K562 (cell line): Measurements from ENCODE around the gene NMRAL1. TPM values are rescaled to one million over a fixed set of nuclear protein-coding genes. Genes with fewer than 3 reads are reported as not detected.

Source experiments
- CC2D1A ChIP-seq: fragments of 450-650 bp; IDR thresholded peaks from 2 replicates; pipeline ENCODE4 v1.6.1; 2017; ENCODE audit warnings: mild to moderate bottlenecking
- HEY1 ChIP-seq: fragments of 250-450 bp; sonication (Bioruptor Pico); IDR thresholded peaks from 2 replicates; pipeline ENCODE4 v1.5.0; 2020; ENCODE audit warnings: mild to moderate bottlenecking, moderate library complexity, borderline replicate concordance
- RHOXF2B ChIP-seq: fragments of 250-450 bp; sonication (Bioruptor Pico); conservative IDR thresholded peaks from 2 replicates; pipeline ENCODE4 v1.5.1; 2021
- SMC3 ChIP-seq: conservative IDR thresholded peaks from 2 replicates; pipeline ENCODE4 v1.6.1; 2011; ENCODE audit warnings: low read depth, low read length, improper control_type of control experiment; ENCODE audit not compliant: insufficient read depth
- ZBTB7A ChIP-seq: IDR thresholded peaks from 2 replicates; pipeline ENCODE4 v1.6.1; 2011; ENCODE audit warnings: low read depth, mild to moderate bottlenecking, low read length, moderate library complexity, borderline replicate concordance; ENCODE audit not compliant: control insufficient read depth
- ZNF384 ChIP-seq: IDR thresholded peaks from 2 replicates; pipeline ENCODE4 v1.6.1; 2012; ENCODE audit warnings: low read depth, low read length, improper control_type of control experiment
- polyA plus RNA-seq, 8 experiments: library from polyadenylated mRNA; depleted of rRNA in 4 of 8; stranded (reverse) in 5 of 8; unstranded in 3 of 8; fragments of >200 nt; fragmentation: Nextera tagmentation in 2 of 8; fragmentation: Illumina TruSeq in 1 of 8; extraction: Ambion mirVana in 2 of 8; extraction: Trizol in 1 of 8; gene quantifications; 2 replicates each; pipeline versions ENCODE4 v1.2.1 to v1.2.3, GENCODE V29; 2011 to 2014; ENCODE audit warnings: inconsistent platforms in 1 of 8, missing spikeins in 1 of 8
- total RNA-seq, 7 experiments: library from RNA; depleted of rRNA in 6 of 7; stranded (reverse); fragments of >200 nt in 6 of 7; fragmentation: Illumina TruSeq in 2 of 7; extraction: Trizol in 2 of 7; gene quantifications; 2 replicates each; pipeline versions ENCODE4 v1.2.1 to v1.2.3, GENCODE V29; 2011 to 2021; ENCODE audit warnings: low replicate concordance in 1 of 7
- TF ChIP-seq, protein P1 (sequence below), 2 experiments: fragments of 450-650 bp; IDR thresholded peaks; 2 replicates each; pipeline ENCODE4 v1.6.1; 2016; ENCODE audit warnings: mild to moderate bottlenecking in 2 of 2, borderline replicate concordance in 1 of 2, low read depth in 1 of 2, moderate library complexity in 1 of 2
- TF ChIP-seq, protein P2 (sequence below), 3 experiments: IDR thresholded peaks in 2 of 3; conservative IDR thresholded peaks in 1 of 3; 2 replicates each; pipeline ENCODE4 v1.5.1; 2011 to 2012; ENCODE audit warnings: low read length in 3 of 3, mild to moderate bottlenecking in 3 of 3, control low read depth in 2 of 3, improper control_type of control experiment in 1 of 3, inconsistent platforms in 1 of 3, low read depth in 1 of 3, mixed read lengths in 1 of 3, moderate library complexity in 1 of 3; ENCODE audit not compliant: insufficient read depth in 2 of 3

Gene NMRAL1
- total and polyA plus RNA-seq, 9 of the 15 experiments (the other 6 are each of a cell fraction or from before 2014, with no cell fraction given), result 6.3 to 116 (median 63.2) TPM

DNA sequence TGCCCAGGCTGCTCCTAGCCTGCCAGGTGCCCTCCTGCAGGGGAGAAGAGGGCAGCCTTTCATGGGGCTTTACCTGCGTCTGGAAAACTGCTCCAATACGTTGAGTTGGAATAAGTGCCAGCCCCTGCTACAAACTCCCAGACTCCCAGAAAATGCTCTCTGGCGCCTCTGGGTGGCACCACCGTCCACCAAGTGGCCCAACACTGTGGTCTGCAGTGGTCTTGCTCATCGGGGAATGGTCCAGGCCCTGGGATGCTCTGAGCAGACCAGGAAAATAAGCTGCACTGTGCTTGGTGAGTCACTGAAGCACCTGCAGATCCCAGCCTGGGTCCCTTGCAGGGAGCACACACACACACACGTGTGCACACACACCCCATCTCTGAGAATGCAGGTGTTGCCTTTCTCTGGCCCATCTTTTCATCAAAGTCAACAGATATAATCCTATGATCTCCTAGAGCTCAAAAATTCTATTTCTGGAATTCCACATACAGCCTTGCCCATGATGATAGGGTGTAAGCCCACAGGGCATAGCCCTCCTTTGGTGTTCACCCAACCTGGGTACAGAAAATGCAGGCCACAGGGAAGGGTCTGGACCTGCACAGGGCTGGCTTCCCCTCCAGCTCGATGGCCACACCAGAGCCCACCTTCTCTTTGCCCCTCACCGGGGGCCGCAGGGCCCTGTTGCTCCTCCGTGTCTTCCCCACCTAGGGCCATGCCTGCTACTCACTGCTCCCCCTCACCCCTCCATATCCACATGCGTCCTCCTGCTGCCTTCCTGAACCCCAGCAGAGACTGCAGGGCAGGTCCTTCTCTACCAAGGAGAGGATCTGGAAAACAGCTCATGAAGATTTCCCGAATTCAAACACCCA, 43.6 kb upstream of the NMRAL1 start (continued):
- TF ChIP-seq RHOXF2B (CRISPR knock-in tag) (no peak), SMC3 (peak; percentile 64), CC2D1A (peak; percentile 60; the same call in 1 of the 2 replicates), ZBTB7A (peak; percentile 55; the same call in 1 of the 2 replicates), HEY1 (no peak), ZNF384 (peak; percentile 71; the same call in 1 of the 2 replicates)
- TF ChIP-seq, protein P1, sequence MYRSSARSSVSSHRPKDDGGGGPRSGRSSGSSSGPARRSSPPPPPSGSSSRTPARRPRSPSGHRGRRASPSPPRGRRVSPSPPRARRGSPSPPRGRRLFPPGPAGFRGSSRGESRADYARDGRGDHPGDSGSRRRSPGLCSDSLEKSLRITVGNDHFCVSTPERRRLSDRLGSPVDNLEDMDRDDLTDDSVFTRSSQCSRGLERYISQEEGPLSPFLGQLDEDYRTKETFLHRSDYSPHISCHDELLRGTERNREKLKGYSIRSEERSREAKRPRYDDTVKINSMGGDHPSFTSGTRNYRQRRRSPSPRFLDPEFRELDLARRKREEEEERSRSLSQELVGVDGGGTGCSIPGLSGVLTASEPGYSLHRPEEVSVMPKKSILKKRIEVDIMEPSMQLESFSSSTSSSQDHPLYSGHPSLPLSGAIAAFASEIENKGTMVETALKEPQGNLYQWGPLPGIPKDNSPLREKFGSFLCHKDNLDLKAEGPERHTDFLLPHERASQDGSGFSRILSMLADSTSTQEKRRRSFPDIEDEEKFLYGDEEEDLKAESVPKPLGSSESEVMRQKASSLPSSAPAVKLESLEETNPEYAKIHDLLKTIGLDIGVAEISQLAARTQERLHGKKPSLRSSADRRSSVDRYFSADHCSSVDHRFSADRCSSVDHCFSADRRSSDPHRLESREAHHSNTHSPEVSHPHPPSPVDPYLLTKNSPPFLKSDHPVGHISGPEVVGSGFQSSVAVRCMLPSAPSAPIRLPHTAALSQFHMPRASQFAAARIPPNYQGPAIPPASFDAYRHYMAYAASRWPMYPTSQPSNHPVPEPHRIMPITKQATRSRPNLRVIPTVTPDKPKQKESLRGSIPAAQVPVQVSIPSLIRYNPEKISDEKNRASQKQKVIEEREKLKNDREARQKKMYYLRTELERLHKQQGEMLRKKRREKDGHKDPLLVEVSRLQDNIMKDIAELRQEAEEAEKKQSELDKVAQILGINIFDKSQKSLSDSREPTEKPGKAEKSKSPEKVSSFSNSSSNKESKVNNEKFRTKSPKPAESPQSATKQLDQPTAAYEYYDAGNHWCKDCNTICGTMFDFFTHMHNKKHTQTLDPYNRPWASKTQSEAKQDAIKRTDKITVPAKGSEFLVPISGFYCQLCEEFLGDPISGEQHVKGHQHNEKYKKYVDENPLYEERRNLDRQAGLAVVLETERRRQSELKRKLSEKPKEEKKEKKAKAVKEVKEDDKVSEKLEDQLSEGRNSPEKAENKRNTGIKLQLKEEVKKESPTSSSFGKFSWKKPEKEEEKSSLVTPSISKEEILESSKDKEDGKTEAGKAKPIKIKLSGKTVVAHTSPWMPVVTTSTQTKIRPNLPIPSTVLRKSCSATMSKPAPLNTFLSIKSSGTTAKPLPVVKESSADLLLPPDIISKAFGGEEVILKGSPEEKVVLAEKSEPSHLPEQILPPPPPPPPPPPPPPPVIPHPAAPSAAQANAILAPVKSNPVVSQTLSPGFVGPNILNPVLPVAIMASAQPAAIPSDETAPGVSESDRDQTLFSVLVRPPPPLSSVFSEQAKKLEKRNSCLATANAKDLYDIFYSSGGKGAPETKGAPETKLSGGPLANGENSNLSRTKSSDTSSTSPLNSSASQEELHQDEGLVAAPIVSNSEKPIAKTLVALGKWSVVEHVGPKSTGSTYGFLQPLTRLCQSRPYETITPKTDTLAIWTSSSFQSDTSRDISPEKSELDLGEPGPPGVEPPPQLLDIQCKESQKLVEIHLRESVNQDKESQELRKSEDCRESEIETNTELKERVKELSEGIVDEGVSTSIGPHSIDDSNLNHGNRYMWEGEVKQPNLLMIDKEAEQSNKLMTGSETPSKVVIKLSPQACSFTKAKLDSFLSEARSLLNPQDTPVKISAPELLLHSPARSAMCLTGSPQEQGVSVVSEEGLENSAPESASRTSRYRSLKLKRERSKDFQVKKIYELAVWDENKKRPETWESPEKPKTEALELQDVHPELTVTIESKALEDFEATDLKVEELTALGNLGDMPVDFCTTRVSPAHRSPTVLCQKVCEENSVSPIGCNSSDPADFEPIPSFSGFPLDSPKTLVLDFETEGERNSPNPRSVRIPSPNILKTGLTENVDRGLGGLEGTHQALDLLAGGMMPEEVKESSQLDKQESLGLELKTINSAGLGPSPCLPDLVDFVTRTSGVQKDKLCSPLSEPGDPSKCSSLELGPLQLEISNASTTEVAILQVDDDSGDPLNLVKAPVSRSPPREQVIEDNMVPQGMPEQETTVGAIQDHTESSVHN (IDR thresholded peaks at IDR 0.05; ENCODE audit: borderline replicate concordance in 1 of 2, low read depth in 1 of 2), result no peak
- TF ChIP-seq, protein P2, sequence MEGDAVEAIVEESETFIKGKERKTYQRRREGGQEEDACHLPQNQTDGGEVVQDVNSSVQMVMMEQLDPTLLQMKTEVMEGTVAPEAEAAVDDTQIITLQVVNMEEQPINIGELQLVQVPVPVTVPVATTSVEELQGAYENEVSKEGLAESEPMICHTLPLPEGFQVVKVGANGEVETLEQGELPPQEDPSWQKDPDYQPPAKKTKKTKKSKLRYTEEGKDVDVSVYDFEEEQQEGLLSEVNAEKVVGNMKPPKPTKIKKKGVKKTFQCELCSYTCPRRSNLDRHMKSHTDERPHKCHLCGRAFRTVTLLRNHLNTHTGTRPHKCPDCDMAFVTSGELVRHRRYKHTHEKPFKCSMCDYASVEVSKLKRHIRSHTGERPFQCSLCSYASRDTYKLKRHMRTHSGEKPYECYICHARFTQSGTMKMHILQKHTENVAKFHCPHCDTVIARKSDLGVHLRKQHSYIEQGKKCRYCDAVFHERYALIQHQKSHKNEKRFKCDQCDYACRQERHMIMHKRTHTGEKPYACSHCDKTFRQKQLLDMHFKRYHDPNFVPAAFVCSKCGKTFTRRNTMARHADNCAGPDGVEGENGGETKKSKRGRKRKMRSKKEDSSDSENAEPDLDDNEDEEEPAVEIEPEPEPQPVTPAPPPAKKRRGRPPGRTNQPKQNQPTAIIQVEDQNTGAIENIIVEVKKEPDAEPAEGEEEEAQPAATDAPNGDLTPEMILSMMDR (IDR thresholded peaks at IDR 0.05 in 2 of 3, conservative IDR thresholded peaks at IDR 0.05 in 1 of 3; ENCODE audit: insufficient read depth in 2 of 3, low read depth in 1 of 3, low read length in 3 of 3), result peak; percentile 84 to 88 (median 85)
